Upper lobe of left lung (tissue), 6 donors: ENCODE results near the gene CMYA5. TPM values are rescaled to one million over a fixed set of nuclear protein-coding genes. Genes with fewer than 3 reads are reported as not detected.

Source experiments
- ATAC-seq, 2 donors: fragments of 200-7000 bp; cut with Tn5 transposase; one replicate each; pipeline ENCODE4 v1.9.1; 2022; ENCODE audit warnings: mild to moderate bottlenecking in 2 of 2, moderate library complexity in 2 of 2; ENCODE audit not compliant: low FRiP score in 2 of 2
- DNase-seq, 2 donors: peaks; one replicate each; pipeline ENCODE4 v3.0.0-alpha.2; 2019 to 2020
- H3K27ac ChIP-seq, 4 donors: fragments of 200-600 bp; sonication (generic); one replicate each; pipeline ENCODE4 v1.5.1; 2016 to 2019
- H3K27me3 ChIP-seq, 4 donors: fragments of 200-600 bp; sonication (generic); one replicate each; pipeline ENCODE4 v1.5.1; 2017 to 2019
- H3K36me3 ChIP-seq, 4 donors: fragments of 200-600 bp; sonication (generic); one replicate each; pipeline ENCODE4 v1.5.1; 2016 to 2019
- H3K4me1 ChIP-seq, 4 donors: fragments of 200-600 bp; sonication (generic); one replicate each; pipeline ENCODE4 v1.5.1; 2018 to 2019
- H3K4me3 ChIP-seq, 4 donors: fragments of 200-600 bp; sonication (generic); one replicate each; pipeline ENCODE4 v1.5.1; 2017 to 2019; ENCODE audit warnings: mild to moderate bottlenecking in 2 of 4, moderate library complexity in 1 of 4
- H3K9me3 ChIP-seq, 4 donors: fragments of 200-600 bp; sonication (generic); one replicate each; pipeline ENCODE4 v1.5.1; 2018 to 2019
- EP300 ChIP-seq, 4 donors: sonication (generic); formaldehyde crosslinking; IDR thresholded peaks; one replicate each; pipeline ENCODE4 v1.5.1; 2017; ENCODE audit warnings: antibody characterized with exemption in 4 of 4, control low read depth in 2 of 4
- POLR2A ChIP-seq, 4 donors: fragments of 450-650 bp; IDR thresholded peaks; one replicate each; pipeline ENCODE4 v1.5.1; 2016 to 2017; ENCODE audit warnings: antibody characterized with exemption in 4 of 4, mild to moderate bottlenecking in 2 of 4
- POLR2AphosphoS5 ChIP-seq, 2 donors: sonication (generic); formaldehyde crosslinking; IDR thresholded peaks; one replicate each; pipeline ENCODE4 v1.5.1; 2017; ENCODE audit warnings: antibody characterized with exemption in 2 of 2
- WGBS, 2 donors: methylation state at CpG; one replicate each; pipeline ENCODE4 v1.1.5; 2017 to 2018; 5-methylcytosine and 5-hydroxymethylcytosine counted together
- total RNA-seq, 6 donors: library from RNA; depleted of rRNA in 4 of 6; stranded (reverse); fragments of >200 nt in 4 of 6; gene quantifications; one replicate each; pipeline versions ENCODE4 v1.1.0 to v1.2.1, GENCODE V29; 2016 to 2021
- TF ChIP-seq, protein P1 (sequence below), 6 experiments: fragments of 450-650 bp in 4 of 6; fragments of 200-600 bp in 2 of 6; sonication (generic) in 2 of 6; IDR thresholded peaks; one replicate each; pipeline ENCODE4 v1.5.1; 2016 to 2019; ENCODE audit warnings: antibody characterized with exemption in 6 of 6
- donor health status: DM: no; HTN: no; CAD: no; lungs with moderate emphysema.
- donor health status: DM: no; HTN: yes; CAD: no; lungs with severe emphysema.

Gene CMYA5
- total RNA-seq, 6 donors from 2014 or later, result 0.77 to 12.6 (median 3.6) TPM

DNA sequence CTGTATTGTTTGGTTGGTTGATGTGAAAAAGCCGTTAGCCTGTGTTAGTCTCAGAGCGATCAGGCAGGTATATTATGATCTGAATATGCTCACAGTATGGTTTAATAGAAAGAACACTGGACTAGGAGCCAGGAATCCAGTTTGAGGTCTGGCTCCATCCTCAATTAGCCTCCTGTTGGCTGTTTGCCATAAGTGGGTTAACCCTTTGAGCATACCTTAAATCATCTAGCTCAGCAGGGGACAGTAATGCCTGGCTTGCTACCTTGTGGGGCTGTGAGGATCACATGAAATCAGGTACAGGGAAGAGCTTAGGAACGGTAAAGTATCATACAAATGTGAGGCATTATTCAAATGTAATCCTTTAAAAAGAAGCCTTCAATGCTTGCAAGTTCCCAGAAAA, 104.7 kb downstream of the CMYA5 start:
- H3K36me3 ChIP-seq, result no peaks in the 10 kb centered on the region
- no peaks in the 10 kb centered on the region for H3K9me3 ChIP-seq
- H3K27me3 ChIP-seq, result no peaks in the 10 kb centered on the region
- no peak overlapping the region for H3K4me3 ChIP-seq
- H3K27ac ChIP-seq, result no peak overlapping the region
- WGBS, 2 donors, result 89 to 93% methylated on average over 3 of the region's 3 CpGs
- ATAC-seq (no peak), DNase-seq (no peak)
- no peak for TF ChIP-seq POLR2A (IDR thresholded peaks at IDR 0.05)
- no peaks in the 10 kb centered on the region for H3K4me1 ChIP-seq

DNA sequence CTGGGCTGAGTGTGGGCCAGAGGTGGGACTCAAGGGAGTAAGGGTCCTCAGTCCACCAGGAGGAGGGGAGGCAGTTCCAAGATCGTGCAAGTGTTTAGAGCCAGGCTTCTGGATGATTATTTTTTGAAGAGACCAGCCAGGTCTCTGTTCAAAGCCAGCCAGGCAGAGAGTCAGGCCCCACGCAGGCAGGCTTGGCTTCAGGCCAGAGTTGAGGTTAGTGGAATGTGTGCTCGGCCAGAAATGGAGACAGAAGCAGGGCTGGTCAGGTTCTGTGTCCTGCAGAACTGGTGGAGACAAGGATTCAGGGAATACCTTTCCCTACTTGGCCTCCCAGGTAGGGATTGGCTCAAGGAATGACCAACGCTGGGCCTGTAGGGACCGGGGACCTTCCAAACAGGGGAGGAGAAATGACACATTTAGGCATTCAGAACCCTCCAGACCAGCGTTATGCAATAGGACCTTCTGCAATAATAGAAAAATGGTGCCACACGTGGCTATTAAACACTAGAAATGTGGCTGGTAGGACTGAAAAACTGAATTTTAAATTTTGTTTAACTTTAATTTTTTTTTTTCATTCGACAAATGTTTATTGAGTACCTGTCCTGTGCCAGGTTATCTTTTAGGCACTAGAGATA, 106.2 kb downstream of the CMYA5 start:
- 60 to 82% methylated on average over 6 to 8 of the region's 8 CpGs for WGBS, 2 donors
- ATAC-seq, result peak in 1 of 2 donors; percentile 51
- Histone ChIP-seq H3K27ac (no peak overlapping the region), H3K4me1 (no peaks in the 10 kb centered on the region), H3K4me3 (no peak overlapping the region), H3K9me3 (no peaks in the 10 kb centered on the region), H3K27me3 (no peaks in the 10 kb centered on the region), H3K36me3 (no peaks in the 10 kb centered on the region)
- TF ChIP-seq, protein P1, sequence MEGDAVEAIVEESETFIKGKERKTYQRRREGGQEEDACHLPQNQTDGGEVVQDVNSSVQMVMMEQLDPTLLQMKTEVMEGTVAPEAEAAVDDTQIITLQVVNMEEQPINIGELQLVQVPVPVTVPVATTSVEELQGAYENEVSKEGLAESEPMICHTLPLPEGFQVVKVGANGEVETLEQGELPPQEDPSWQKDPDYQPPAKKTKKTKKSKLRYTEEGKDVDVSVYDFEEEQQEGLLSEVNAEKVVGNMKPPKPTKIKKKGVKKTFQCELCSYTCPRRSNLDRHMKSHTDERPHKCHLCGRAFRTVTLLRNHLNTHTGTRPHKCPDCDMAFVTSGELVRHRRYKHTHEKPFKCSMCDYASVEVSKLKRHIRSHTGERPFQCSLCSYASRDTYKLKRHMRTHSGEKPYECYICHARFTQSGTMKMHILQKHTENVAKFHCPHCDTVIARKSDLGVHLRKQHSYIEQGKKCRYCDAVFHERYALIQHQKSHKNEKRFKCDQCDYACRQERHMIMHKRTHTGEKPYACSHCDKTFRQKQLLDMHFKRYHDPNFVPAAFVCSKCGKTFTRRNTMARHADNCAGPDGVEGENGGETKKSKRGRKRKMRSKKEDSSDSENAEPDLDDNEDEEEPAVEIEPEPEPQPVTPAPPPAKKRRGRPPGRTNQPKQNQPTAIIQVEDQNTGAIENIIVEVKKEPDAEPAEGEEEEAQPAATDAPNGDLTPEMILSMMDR (IDR thresholded peaks at IDR 0.05), result no peak
- TF ChIP-seq EP300 (IDR thresholded peaks at IDR 0.05) (no peak), POLR2AphosphoS5 (IDR thresholded peaks at IDR 0.05) (no peak), POLR2A (IDR thresholded peaks at IDR 0.05) (no peak)
- peak in 1 of 2 donors; percentile 29 for DNase-seq

DNA sequence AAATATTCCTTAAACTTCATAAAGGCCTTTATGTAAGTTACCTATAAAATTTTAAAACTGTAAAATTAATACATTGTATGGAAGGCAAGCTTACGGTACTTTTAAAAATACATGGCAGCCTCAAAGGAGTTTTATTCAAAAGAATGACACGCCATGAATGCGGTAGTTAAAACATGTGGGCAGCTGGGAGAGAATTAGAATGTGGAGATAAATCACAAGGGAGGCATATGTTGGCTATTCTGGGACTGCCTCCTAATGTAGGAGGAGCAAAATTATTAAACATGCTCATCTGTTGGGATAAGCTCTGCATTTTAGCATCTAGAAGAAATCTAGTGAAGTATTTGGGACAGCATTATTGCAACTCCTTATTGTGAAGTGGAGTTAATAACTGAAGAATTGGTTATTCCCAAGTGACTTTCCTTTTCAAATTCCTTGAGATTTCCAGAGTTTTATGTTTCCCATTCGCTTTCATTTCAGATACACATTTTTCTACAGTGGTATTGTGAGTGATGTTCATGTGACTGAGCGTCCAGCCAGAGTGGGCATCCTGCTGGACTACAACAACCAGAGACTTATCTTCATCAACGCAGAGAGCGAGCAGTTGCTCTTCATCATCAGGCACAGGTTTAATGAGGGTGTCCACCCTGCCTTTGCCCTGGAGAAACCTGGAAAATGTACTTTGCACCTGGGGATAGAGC, 109.4 kb downstream of the CMYA5 start:
- no peaks in the 10 kb centered on the region for H3K36me3 ChIP-seq
- TF ChIP-seq EP300 (IDR thresholded peaks at IDR 0.05), result no peak
- TF ChIP-seq, protein P1 (IDR thresholded peaks at IDR 0.05), result no peak
- no peaks in the 10 kb centered on the region for H3K9me3 ChIP-seq
- H3K4me3 ChIP-seq, result no peak overlapping the region
- DNase-seq (no peak), ATAC-seq (no peak)
- H3K27ac ChIP-seq, result no peak overlapping the region
- 89 to 97% methylated on average over 7 of the region's 7 CpGs for WGBS, 2 donors
- peaks cover 0 to 5% (median 0%) of the 10 kb centered on the region in 4 donors for H3K4me1 ChIP-seq
- no peaks in the 10 kb centered on the region for H3K27me3 ChIP-seq

DNA sequence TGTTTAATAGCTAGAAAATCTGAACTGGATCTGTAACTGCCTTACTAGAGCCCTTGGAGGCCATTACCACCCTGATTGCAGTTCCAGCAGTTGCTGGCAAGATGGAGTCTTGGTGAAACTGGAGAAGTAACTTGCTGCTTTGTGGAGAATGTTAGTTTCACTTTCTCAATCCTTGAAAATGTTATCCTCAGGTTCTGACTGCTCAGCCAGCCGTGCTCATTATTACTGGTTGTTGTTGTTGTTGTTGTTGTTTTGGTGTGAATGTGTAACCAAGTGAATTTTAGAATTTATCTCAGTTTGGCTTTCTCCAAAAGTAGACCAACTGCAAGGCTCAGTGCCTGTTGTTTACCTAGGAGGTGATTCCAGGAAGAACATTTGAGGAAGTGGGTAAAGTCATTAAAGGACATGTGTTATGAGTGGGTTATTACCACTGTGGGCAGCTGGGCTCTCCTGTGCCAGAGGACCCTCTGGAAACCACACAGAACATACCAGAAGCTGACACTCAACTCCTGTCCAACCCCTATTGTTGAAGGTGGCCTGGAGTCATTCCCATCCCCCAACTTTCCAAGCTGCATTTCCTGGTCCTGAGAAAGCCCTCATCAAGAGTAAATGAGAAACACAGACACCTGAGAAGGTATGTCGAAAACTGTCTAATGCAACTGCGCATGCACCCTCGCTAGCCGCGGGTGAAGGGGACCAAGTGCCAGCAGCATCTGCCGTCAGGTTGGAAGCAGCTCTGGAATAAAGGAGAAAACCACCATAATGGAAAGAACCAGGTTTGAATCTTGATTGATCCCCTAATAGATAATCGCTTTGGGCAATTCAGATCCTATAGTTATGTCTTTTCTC, 111.6 kb downstream of the CMYA5 start:
- peaks cover 0 to 5% (median 0%) of the 10 kb centered on the region in 4 donors for H3K4me1 ChIP-seq
- no peak overlapping the region for H3K27ac ChIP-seq
- 90 to 94% methylated on average over 8 of the region's 8 CpGs for WGBS, 2 donors
- ATAC-seq, result no peak
- H3K4me3 ChIP-seq, result no peak overlapping the region
- no peaks in the 10 kb centered on the region for H3K27me3 ChIP-seq
- no peak for DNase-seq
- TF ChIP-seq POLR2A (IDR thresholded peaks at IDR 0.05), result no peak
- no peak for TF ChIP-seq EP300 (IDR thresholded peaks at IDR 0.05)
- no peak for TF ChIP-seq POLR2AphosphoS5 (IDR thresholded peaks at IDR 0.05)
- TF ChIP-seq, protein P1 (IDR thresholded peaks at IDR 0.05), result no peak
- H3K36me3 ChIP-seq, result no peaks in the 10 kb centered on the region
- no peaks in the 10 kb centered on the region for H3K9me3 ChIP-seq

DNA sequence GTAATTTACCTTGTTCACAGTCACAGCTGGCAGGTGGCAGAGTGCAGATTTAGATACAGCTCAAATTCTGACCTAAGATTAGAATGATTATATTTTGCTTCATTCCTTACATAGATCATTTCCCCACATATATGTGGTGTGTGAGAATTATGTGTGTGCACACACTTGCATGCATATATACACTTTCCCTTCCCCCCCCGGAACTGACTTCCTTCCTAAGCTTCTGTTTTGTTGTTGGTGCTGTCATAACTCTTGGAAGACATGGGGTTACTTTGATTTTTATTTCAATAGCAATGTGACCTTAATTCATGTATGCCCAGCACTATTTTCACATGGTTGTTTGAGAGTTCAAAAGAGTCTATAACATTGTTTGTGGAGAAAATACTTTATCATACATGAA, 112.8 kb downstream of the CMYA5 start:
- DNase-seq, result no peak
- no peak for ATAC-seq

More for the DNA sequence above, 112.8 kb downstream of the CMYA5 start:
- 17 to 48% methylated on average over 1 of the region's 1 CpG for WGBS, 2 donors
- H3K36me3 ChIP-seq, result no peaks in the 10 kb centered on the region
- H3K4me3 ChIP-seq, result no peak overlapping the region
- no peak for TF ChIP-seq EP300 (IDR thresholded peaks at IDR 0.05)
- no peak for TF ChIP-seq POLR2AphosphoS5 (IDR thresholded peaks at IDR 0.05)
- TF ChIP-seq, protein P1 (IDR thresholded peaks at IDR 0.05), result no peak
- TF ChIP-seq POLR2A (IDR thresholded peaks at IDR 0.05), result no peak
- no peak overlapping the region for H3K27ac ChIP-seq
- H3K9me3 ChIP-seq, result no peaks in the 10 kb centered on the region
- peaks cover 0 to 5% (median 0%) of the 10 kb centered on the region in 4 donors for H3K4me1 ChIP-seq
- no peaks in the 10 kb centered on the region for H3K27me3 ChIP-seq
